T-helper 22 cell (primary cell): ENCODE data around the gene DGLUCY.
A peak's percentile ranks its signal among the peaks of the same experiment; 100 is the strongest.
"Not testable (repeated sequence)": the region's sequence is repeated elsewhere in the genome, so short reads cannot be mapped to it uniquely, and the experiment has no call there.

ENCODE experiments used
- DNase-seq: peaks from one replicate; pipeline ENCODE4 v3.0.0-alpha.2; 2020; ENCODE audit warnings: low read depth

Gene DGLUCY

DNA sequence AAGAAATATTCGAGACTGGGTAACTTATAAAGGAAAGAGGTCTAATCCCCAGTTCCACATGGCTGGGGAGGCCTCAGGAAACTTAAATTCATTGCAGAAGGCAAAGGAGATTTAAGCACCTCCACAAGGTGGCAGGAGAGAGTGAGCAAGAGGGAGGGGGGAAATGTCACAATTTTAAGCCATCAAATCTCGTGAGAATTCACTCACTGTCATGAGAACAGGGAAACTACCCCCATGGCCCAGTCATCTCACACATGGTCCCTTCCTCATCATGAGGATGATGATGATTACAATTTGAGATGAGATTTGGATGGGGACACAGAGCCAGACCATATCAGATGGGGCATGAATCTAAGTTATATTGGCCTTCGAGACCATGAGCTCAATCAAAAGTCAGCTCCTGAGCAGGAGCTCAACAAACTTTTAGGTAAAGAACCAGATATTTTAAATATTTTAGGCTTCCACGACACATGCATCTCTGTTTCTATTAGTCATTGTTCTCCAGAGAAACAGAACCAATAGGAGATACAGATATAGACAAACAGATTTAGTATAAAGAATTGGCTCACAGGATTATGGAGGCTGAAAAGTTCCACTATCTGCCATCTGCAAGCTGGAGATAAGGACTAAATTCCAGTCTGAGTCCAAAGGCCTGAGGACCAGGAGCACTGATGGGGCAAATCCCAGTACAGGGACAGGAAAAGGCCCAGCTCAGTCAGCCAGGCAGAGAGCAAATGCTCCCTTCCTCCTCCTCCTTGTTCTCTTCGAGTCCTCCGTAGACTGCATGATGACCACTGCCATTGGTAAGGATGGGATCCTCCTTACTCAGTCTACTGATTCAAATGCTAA, 24.9 kb downstream of the DGLUCY start:
- no peak for DNase-seq

DNA sequence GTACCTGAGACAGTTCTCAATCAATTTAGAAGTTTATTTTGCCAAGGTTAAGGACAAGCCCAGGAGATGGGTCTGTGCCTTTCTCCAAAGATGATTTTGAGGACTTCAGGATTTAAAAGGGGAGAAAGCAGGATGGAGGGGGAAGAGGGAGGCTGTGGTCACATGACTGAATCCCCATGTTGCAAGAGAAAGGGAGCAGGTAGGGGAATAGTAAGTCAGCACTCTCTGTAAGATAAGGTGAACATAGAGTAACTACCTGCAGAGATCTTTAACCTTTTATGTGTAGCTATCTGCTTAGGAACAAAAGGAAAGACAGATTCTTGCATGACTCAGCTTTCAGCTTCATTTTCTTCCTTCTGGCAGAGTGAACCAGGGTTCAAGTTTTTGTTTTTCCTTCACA, 25.9 kb downstream of the DGLUCY start:
- DNase-seq: no peak

- DNase-seq: no peak
These were observed 26.8 kb downstream of the DGLUCY start for GRCh38 chr14:91140672-91141071.

GRCh38 chr14:91142214-91142668, 28.4 kb downstream of the DGLUCY start:
- DNase-seq: peak; percentile 2

DNA sequence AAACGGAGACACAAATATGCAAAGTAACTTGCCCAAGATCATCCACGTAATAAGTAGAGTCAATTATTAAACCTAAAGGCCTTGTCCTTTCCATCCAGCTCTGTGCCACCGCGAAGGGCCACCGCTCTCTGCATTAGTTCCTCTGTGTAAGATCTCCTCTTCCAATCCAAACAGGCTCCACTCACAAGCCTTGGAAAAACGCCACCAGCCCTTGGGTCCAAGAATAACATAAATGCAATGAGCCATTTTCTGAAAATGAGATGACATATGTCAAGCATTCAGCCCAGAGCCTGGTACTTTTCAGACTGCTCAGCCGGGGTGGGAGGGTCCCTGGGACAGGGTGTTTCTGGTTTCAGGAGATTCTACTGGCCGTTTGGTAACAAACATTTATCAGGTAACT, 30.0 kb downstream of the DGLUCY start:
- no peak for DNase-seq

- no peak for DNase-seq
These were observed 30.7 kb downstream of the DGLUCY start for GRCh38 chr14:91144425-91145145.

DNA sequence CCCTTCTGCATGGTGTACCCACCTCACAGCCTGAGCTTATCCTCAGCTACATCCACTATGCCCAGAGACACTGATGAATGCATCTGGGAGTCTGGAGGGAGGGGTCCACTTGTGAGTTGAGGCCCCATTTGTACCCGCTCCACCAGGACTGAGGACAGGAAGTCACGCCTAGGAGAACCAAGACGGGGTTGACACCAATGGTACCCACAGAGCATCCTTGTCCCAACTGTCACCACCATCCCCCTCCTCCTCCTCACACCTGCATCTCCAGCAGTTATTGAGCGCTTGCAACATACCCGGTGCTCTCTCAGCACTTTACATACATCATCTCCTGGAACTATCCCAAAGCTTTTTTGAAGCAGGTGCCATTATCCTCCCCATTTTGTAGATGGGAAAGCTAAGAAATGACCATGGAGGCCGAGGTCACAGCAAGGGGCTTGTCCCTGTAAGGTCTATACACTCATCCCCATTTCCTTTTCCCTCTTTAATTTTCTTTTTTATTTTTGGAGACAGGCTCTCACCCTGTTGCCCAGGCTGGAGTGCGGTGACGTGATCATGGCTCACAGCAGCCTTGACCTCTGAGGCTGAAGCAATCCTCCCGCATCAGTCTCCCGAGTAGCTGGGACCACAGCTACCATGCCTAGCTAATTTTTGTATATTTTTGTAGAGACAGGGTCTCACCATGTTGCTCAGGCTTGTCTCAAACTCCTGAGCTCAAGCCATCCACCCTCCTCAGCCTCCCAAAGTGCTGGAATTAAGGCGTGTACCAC, 31.7 kb downstream of the DGLUCY start:
- DNase-seq: no peak

- no peak for DNase-seq
These were observed 32.8 kb downstream of the DGLUCY start for GRCh38 chr14:91146661-91147060.

GRCh38 chr14:91149462-91149861, 35.6 kb downstream of the DGLUCY start:
- no peak for DNase-seq

- no peak for DNase-seq
These were observed 38.6 kb downstream of the DGLUCY start for GRCh38 chr14:91152499-91152898.

DNA sequence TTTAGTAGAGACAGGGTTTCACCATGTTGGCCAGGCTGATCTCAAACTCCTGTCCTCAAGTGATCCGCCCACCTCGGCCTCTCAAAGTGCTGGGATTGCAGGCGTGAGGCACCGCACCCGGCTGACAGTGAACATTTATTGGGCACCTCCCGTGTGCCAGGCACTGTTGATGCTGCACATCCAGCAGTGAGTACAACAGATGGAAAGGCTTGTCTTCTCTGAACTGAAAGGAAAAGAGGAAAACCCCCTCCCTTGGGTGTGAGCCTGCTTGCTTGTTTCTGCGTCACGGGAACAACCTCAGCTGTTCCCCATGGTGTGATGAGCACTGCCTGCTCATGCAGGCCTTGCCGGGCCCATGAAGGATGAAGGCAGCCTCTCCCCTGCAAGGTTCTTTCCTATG, 39.5 kb downstream of the DGLUCY start:
- no peak for DNase-seq

GRCh38 chr14:91154851-91155625, 41.2 kb downstream of the DGLUCY start:
- no peak for DNase-seq

DNA sequence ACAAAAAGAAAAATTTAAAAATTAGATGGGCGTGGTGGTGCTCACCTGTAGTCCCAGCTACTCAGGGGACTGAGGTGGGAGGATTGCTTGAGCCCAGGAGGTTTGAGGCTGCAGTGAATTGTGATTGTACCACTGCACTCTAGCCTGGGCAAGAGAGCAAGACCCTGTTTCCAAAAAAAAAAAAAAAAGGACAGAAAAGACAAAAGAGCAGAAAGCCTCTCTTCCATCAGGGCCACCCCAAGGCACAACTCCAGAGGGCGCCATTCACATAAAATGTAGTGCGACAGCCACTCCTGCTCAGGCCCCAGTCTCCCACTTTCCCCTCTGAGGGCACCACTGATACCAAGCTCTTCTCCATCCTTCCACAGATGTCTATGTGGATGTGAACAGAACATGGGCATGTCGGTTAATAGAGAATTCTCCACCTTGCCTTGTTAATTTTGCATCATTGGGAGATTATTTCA, 41.8 kb downstream of the DGLUCY start:
- DNase-seq: no peak

DNA sequence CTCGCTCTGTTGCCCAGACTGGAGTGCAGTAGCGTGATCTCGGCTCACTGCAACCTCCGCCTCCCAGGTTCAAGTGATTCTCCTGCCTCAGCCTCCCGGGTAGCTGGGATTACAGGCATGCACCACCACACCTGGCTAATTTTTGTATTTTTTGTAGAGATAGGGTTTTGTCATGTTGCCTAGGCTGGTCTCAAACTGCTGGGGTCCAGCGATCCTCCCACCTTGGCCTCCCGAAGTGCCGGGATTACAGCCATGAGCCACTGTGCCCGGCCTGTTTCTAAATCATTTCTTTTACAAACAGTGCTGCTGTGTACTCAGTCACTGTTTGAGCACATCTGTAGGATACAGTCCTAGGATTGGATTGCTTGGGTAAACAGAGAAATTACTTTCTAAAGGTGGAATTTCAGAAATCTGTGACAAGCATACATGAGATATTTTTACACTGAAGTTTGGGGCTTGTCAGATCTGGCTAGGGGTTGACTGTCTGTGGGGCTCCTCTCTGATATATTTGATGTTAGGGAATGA, 42.3 kb downstream of the DGLUCY start:
- DNase-seq: not testable (repeated sequence)

- DNase-seq: not testable (repeated sequence)
These were observed 43.0 kb downstream of the DGLUCY start for GRCh38 chr14:91156877-91157276.

- DNase-seq: no peak
These were observed 44.4 kb downstream of the DGLUCY start for GRCh38 chr14:91158091-91158790.

DNA sequence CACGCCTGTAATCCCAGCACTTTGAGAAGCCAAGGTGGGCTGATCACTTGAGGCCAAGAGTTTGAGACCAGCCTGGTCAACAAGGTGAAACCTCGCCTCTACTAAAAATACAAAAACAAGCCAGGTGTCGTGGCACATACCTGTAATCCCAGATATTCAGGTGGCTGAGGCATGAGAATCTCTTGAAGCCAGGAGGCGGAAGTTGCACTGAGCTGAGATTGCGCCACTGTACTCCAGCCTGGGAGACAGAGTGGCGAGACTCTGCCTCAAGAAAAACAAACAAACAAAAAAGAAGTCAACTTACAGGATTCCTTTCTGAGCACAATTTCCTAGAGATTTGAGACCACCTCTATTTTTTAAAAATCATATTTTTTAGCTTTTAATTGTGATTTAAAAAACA, 45.3 kb downstream of the DGLUCY start:
- DNase-seq: no peak

DNA sequence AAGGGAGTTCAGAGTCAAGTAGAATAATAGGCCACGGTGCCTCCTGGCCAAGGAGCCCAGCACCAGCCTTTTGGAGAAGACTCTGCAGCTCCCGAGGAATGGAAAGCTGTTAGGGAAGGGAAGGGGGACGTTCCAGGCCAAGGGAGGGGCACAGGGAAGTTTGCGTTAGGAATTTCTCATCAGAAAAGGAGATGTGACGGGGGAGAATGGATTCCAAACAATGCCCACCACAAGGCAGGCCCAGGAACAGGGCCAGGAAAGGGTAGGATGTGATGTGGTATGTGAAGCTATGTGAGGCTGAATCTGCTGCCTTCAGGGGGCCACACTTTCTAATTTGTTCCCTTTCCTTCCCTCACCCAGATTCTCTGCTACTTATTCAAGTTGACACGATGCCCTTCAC, 46.0 kb downstream of the DGLUCY start:
- DNase-seq: no peak

DNA sequence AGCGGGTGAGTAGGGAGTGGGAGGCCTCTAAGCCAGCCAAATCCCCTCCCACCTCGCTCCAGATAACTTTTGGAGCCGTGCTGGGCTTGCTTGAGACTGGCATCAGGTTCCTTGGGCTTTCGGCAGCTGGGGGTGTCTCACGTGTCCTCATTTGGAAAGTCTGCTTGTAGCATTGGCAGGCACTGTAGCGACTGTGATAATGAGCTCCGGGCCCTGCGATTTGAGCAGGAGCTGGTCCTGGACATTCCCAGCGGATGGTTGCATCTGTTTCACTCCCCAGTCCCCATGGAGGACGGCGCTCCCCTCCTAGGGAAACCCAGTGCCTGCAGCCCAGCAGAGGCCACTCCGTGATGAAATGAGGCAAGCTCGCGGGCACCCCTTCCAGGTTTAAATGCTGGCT, 49.4 kb downstream of the DGLUCY start:
- no peak for DNase-seq

DNA sequence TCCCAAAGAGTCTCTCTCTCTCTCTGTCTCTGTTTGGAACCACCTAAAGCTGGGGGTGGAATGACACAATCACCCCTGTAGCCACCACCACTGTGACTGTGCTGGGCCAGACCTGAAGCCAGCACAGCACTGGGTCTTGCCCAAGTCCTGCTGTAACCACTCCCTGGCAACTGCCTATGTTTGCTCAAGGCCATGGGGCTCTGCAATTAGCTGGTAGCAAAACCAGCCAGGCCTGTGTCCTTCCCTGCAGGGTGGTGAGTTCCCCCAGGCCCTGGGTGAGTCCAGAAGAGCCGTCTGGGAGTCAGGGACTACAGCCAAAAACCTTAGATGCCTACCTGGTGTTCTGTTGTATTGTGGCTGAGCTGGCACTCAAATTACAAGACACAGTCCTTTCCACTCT, 50.8 kb downstream of the DGLUCY start:
- DNase-seq: no peak

DNA sequence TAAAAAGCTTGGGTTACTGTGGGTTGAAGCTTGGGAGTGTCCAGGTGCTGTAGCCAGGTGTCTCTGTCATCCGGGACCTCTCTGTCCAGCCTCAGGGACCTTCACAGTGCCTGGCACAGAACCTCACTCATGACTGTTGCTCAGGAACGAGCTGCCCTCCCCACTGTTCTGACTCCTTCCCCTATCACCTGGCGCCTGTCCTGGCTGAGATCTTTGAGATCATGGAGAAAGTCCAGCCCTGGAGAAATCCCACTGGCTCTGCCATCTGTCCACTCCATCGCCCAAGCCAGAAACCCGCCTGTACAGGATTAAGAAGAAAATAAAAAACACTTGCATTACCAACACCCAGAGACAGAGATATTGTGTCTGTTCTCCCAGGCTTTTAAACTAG, 53.5 kb downstream of the DGLUCY start:
- DNase-seq: no peak
